ENCODE results near the gene HEG1. TPM values are rescaled to one million over a fixed set of nuclear protein-coding genes. Genes with fewer than 3 reads are reported as not detected.

HEG1 gene
- total and polyA plus RNA-seq, 2 experiments from 2014 or later: 1.8 to 8.8 TPM

- TF ChIP-seq STAT1 (IDR thresholded peaks at IDR 0.05; ENCODE audit: unreplicated experiment): no peak
- no peak for TF ChIP-seq EZH2 (IDR thresholded peaks at IDR 0.05; ENCODE audit: low read depth, unreplicated experiment)
- TF ChIP-seq EZH2phosphoT487 (IDR thresholded peaks at IDR 0.05; ENCODE audit: unreplicated experiment): no peak
- no peak for TF ChIP-seq CREB1 (CRISPR knock-in tag; IDR thresholded peaks at IDR 0.05; ENCODE audit: low read depth)
- TF ChIP-seq ZNF331 (CRISPR knock-in tag; IDR thresholded peaks at IDR 0.05; ENCODE audit: low read depth): no peak
- TF ChIP-seq, protein P1, sequence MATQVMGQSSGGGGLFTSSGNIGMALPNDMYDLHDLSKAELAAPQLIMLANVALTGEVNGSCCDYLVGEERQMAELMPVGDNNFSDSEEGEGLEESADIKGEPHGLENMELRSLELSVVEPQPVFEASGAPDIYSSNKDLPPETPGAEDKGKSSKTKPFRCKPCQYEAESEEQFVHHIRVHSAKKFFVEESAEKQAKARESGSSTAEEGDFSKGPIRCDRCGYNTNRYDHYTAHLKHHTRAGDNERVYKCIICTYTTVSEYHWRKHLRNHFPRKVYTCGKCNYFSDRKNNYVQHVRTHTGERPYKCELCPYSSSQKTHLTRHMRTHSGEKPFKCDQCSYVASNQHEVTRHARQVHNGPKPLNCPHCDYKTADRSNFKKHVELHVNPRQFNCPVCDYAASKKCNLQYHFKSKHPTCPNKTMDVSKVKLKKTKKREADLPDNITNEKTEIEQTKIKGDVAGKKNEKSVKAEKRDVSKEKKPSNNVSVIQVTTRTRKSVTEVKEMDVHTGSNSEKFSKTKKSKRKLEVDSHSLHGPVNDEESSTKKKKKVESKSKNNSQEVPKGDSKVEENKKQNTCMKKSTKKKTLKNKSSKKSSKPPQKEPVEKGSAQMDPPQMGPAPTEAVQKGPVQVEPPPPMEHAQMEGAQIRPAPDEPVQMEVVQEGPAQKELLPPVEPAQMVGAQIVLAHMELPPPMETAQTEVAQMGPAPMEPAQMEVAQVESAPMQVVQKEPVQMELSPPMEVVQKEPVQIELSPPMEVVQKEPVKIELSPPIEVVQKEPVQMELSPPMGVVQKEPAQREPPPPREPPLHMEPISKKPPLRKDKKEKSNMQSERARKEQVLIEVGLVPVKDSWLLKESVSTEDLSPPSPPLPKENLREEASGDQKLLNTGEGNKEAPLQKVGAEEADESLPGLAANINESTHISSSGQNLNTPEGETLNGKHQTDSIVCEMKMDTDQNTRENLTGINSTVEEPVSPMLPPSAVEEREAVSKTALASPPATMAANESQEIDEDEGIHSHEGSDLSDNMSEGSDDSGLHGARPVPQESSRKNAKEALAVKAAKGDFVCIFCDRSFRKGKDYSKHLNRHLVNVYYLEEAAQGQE (IDR thresholded peaks at IDR 0.05; ENCODE audit: unreplicated experiment): no peak
- TF ChIP-seq NANOG (IDR thresholded peaks at IDR 0.05; ENCODE audit: borderline replicate concordance): no peak
- no peak for TF ChIP-seq POLR2AphosphoS5 (IDR thresholded peaks at IDR 0.05; ENCODE audit: low read depth)
- no peak for TF ChIP-seq ETS1 (IDR thresholded peaks at IDR 0.05)
- TF ChIP-seq JUNB (IDR thresholded peaks at IDR 0.05; ENCODE audit: unreplicated experiment): no peak
- no peak for TF ChIP-seq ZNF114 (CRISPR knock-in tag; IDR thresholded peaks at IDR 0.05)
Measured at GRCh38 chr3:125017406-125017805, 38.4 kb downstream of the HEG1 start (continued).

- Histone ChIP-seq H3K9me2 (ENCODE audit: insufficient read depth) (no peaks in the 10 kb centered on the region), H3K27me3 (ENCODE audit: insufficient read depth) (no peaks in the 10 kb centered on the region), H3F3A (replicated peaks; ENCODE audit: low read depth) (no peaks in the 10 kb centered on the region), H3K36me3 (ENCODE audit: insufficient read depth) (no peaks in the 10 kb centered on the region), H4K20me1 (replicated peaks; ENCODE audit: insufficient read depth) (no peaks in the 10 kb centered on the region), H3K79me2 (replicated peaks; ENCODE audit: insufficient read depth) (no peaks in the 10 kb centered on the region), H2AFZ (no peak overlapping the region), H3K4me2 (no peak overlapping the region), H3K4me1 (ENCODE audit: insufficient read depth) (no peaks in the 10 kb centered on the region), H3K4me3 (no peak overlapping the region), H3K27ac (ENCODE audit: low read depth) (no peak overlapping the region)
- Mint-ChIP-seq H3K4me3 (no peak overlapping the region), H3K36me3 (ENCODE audit: low read depth) (peaks cover 20% of the 10 kb centered on the region), H3K27ac (no peak overlapping the region), H3K4me1 (no peaks in the 10 kb centered on the region; the same call in 2 of the 3 replicates), H3K27me3 (ENCODE audit: insufficient read depth, low read depth, poor library complexity) (no peaks in the 10 kb centered on the region), H3K9me3 (no peaks in the 10 kb centered on the region)
- TF ChIP-seq, protein P1 (IDR thresholded peaks at IDR 0.05; ENCODE audit: unreplicated experiment): no peak
- TF ChIP-seq EZH2 (IDR thresholded peaks at IDR 0.05; ENCODE audit: low read depth, unreplicated experiment) (no peak), JUNB (IDR thresholded peaks at IDR 0.05; ENCODE audit: unreplicated experiment) (no peak), ZNF114 (CRISPR knock-in tag; IDR thresholded peaks at IDR 0.05) (no peak), ETS1 (IDR thresholded peaks at IDR 0.05) (no peak), EZH2phosphoT487 (IDR thresholded peaks at IDR 0.05; ENCODE audit: unreplicated experiment) (no peak), NANOG (IDR thresholded peaks at IDR 0.05; ENCODE audit: borderline replicate concordance) (no peak), CREB1 (CRISPR knock-in tag; IDR thresholded peaks at IDR 0.05; ENCODE audit: low read depth) (no peak)
- DNase-seq (ENCODE audit: low spot score): no peak
- ATAC-seq: no peak
Measured at GRCh38 chr3:125014570-125015179, 41.1 kb downstream of the HEG1 start.
